PFSK-1 (cell line): ENCODE measurements around the gene DACT3.

Source experiments
- FOXP2 ChIP-seq: optimal IDR thresholded peaks from 2 replicates; pipeline ENCODE3; 2011; ENCODE audit warnings: borderline replicate concordance, control low read depth, inconsistent platforms; ENCODE audit not compliant: insufficient read depth; ENCODE audit errors: extremely low read length, extremely low read depth
- POLR2AphosphoS5 ChIP-seq: IDR thresholded peaks from 2 replicates; pipeline ENCODE4 v1.6.1; 2012; ENCODE audit warnings: low read depth, mild to moderate bottlenecking, control low read depth, low read length, moderate library complexity
- REST ChIP-seq, 2 experiments: IDR thresholded peaks; 2 replicates each; pipeline versions ENCODE4 v1.6.1 to v1.8.0; 2011 to 2012; ENCODE audit warnings: low read depth in 2 of 2, low read length in 2 of 2, control low read depth in 1 of 2, inconsistent platforms in 1 of 2, mild to moderate bottlenecking in 1 of 2, moderate library complexity in 1 of 2; ENCODE audit not compliant: insufficient read depth in 1 of 2
- SIN3A ChIP-seq: IDR thresholded peaks from 2 replicates; pipeline ENCODE4 v1.6.1; 2012; ENCODE audit warnings: mild to moderate bottlenecking, low read length, moderate library complexity, borderline replicate concordance; ENCODE audit not compliant: insufficient read depth
- TAF1 ChIP-seq: IDR thresholded peaks from 2 replicates; pipeline ENCODE4 v1.6.1; 2012; ENCODE audit warnings: low read length, control low read depth, borderline replicate concordance; ENCODE audit not compliant: insufficient read depth

DACT3 gene

DNA sequence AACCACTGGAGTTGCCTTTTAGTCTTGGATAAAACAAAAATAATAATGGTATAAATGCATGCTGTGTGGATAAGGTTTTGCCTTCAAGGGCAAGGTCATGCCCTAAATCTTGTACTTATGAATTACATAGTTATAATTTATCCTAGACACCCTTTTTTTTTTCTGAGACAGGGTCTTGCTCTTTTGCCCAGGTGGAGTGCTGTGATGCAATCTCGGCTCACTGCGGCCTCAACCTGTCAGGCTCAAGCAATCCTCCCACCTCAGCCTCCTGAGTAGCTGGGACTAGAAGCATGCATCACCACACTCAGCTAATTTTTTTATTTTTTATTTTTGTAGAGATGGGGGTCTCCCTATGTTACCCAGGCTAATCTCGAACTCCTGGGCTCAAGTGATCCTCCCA is 7.7 kb upstream of the DACT3 start:
- TF ChIP-seq POLR2AphosphoS5 (no peak), FOXP2 (no peak), TAF1 (no peak), SIN3A (no peak), REST (IDR thresholded peaks at IDR 0.05; ENCODE audit: insufficient read depth in 1 of 2, low read depth in 2 of 2, low read length in 2 of 2) (no peak)

- TF ChIP-seq REST (IDR thresholded peaks at IDR 0.05; ENCODE audit: insufficient read depth in 1 of 2, low read depth in 2 of 2, low read length in 2 of 2) (no peak), SIN3A (no peak)
Measured at GRCh38 chr19:46665072-46665471, 4.1 kb upstream of the DACT3 start.

DNA sequence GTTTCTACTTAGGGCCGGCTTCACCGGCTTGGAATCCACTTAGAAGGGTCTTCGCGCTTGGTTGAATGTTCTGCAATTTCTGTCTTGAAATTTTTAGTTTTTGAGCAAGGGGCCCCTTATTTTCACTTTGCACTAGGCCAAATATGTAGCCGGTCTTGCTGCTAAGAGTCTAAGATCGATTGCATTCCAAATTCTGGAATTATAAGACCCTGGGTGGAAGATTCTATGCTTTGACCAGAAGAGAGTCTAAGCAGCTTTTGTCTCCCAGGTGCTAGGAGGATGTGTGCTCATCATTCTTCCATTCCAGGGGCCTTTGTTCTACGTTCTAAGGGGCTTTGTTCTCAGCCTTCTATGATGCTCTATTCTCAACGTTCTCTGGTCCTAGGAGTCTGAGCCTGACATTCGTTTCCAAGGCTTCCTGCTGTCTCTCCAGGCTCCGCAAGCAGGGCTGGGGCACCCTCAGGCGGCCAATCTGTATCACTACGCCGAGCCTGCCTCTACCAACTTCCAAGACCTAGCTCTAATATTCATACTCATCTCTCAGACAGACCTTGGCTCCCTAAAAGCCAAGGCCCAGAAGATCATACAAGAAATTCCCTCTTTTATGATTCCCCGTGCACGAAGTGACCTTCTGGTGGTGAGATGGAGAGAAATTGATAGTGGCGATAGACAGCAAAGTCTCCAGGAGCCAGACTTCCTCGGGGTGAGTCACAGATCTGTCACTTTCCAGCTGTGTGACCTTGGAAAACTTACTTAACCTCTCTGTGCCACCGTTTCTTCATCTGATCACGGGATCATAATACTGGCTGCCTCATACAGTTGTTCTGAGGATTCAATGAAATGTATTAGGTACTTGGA is 982 bp upstream of the DACT3 start:
- no peak for TF ChIP-seq SIN3A
- TF ChIP-seq POLR2AphosphoS5, result no peak
- no peak for TF ChIP-seq FOXP2
- no peak for TF ChIP-seq REST (IDR thresholded peaks at IDR 0.05; ENCODE audit: insufficient read depth in 1 of 2, low read depth in 2 of 2, low read length in 2 of 2)
- no peak for TF ChIP-seq TAF1

DNA sequence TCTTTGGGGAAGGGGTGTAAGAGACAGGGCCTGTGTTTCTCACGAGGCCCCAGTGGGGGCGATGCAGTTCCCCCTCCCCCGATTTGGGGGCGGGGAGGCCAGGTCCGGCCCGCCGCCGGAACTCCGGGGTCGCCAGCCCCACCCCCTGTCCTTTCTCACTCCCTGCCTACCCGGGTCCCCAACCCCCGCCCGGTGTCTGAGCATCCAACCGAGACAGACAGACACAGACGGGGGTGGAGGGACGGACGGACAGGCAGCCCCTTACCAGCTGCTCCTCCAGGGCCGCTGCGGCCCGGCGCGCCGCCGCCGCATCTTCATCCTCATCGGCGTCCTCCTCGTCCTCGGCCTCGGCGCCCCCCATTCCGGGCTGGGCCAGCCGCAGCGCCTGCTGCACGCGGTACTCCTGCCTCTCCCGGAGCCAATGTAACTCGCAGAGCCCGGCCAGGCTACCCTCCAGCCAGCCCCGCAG is 397 bp downstream of the DACT3 start:
- TF ChIP-seq TAF1 (no peak), POLR2AphosphoS5 (no peak), FOXP2 (no peak), REST (IDR thresholded peaks at IDR 0.05; ENCODE audit: insufficient read depth in 1 of 2, low read depth in 2 of 2, low read length in 2 of 2) (no peak), SIN3A (no peak)
